ENCODE results near the gene TPI1.
"Not testable (repeated sequence)": the region's sequence is repeated elsewhere in the genome, so short reads cannot be mapped to it uniquely, and the experiment has no call there.

TPI1 gene

DNA sequence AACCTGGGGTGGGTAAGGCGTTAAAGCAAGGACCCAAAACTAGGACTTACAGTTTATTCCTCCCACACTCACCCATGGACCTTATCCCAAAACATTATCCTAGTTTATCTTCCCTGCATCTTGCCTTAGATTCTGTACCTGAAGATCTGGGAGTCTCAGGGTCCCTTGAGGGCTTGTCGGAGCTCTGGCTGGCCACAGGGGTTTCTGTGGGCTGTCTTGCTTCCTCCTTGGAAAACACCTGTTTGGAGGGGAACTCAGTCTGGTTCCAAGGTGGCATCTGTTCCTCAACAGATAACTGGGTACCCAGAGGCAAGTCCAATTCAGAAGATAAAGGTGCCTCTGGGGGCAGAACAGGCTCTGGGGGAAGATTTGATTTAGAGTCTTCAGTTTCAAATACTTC, 17.9 kb upstream of the TPI1 start:
- DNase-seq = no peak

- DNase-seq = no peak
These were observed 17.3 kb upstream of the TPI1 start for GRCh38 chr12:6849976-6850560.

DNA sequence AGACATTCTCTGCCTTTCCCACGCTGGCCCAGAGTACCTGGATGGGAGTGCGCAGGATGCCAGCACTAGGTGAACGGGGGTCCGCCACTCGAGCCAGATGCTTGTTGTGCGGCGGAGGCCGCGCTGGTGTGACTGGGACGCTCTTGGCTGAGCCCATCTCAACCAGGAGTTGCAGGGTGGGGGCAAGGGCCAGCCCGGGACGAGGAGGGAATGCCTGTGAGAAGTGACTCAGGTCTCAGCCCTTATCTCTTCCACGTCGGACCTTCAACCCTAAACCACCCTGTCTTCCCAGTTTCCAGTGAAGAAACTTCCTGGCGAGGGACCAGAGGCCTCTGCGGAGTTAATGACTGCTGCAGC, 16.6 kb upstream of the TPI1 start:
- no peak for DNase-seq

DNA sequence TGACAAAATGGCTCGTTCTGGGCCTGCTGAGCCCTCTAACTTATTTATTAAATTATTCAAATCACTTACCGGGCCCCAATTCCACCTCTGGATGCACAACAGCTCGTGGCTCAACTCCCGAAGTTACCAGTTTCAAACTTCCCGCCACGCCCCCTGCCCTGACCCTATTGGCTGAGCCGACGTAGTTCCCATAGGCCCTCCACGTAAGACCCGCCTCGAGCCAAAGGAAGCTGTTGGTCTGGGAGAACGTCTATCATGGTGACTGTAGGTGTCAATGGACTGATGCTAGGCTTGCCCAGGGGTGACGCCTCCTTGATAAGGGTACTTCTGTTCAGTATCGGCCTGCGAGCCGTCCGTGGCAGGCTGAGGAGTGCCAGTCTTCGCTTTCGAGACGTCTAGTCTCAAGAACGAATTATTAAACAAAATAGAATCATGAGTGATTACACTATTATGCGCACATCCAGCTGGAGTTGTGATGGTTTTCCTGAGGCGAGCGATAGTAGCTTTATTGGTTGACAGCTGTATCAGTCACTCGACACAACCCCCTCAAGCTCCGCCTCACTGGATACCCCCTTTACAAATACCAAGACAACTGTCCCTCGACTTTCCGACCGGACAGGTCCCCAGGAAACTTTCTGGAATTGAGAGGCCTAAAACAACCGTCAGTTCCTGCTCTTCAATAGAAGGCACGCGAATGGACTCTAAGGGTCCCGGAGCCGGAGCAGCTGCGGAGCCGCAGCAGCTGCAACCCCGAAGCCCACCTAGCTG, 16.0 kb upstream of the TPI1 start, which contains the start of gene CDCA3:
Gene CDCA3 (minus strand): TSS at position 134 of the 768 bp plus-strand sequence. CDS start 334 bp downstream, outside the sequence.
- DNase-seq = peak; percentile 86

GRCh38 chr12:6851921-6852650, 15.2 kb upstream of the TPI1 start, which contains the start of gene USP5:
TSS of gene USP5 (plus strand) at chr12:6852150. CDS start at chr12:6852180, 30 bp downstream.
- DNase-seq = peak; percentile 96

DNA sequence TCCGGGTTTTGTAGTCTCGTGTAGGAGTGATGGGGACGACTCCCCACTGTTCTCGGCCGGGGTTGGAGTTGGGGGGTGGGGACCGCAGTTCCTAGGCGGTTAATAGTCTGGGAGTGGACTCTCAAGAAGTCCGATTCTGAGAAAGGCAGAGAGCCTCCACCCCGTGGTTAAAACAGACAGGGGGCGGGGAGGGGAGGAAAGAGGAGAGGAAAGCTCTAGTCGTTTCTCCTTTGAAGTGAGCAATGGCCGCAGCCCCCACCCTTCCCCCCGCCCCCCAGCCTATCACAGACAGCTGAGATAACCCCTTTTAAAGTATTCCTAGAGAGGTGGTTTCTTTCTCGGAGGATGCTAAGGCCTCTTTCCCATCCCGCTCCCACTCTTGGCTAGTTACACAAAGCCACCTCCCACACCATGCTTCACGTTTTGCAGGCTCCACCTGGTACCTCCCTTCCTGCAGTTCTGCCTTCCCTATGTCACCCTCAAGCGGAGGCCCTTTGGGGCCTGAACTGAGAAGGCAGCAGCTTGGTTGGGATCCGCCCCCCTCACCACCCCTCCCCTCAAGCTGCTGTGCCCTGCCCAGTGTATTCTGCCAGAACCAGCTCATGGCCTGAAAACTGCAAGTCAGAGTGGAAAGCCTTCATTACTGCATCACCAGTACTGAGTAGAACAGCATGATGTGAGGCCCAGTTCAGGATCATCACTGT, 14.5 kb upstream of the TPI1 start:
- DNase-seq = peak; percentile 37

DNA sequence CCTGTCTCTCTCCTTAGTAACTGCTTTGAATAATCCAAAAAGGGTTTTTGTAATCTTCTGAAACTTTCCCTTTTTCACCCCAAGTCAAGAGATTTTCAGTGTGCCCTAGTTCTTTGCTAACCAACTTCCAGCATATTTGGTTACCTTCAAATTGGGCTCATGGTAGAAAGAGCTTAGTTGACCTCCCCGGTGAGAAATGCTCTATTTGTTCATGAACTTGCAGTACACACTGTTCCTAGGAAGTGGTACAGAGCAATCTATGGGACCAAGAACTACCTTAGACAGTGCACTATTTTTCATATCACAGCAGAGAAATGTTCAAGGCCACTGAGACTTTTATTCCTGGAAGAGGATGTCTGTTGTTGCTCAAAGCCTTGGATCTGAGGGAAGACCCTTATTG, 13.7 kb upstream of the TPI1 start:
- no peak for DNase-seq

GRCh38 chr12:6854036-6854435, 13.3 kb upstream of the TPI1 start:
- DNase-seq = no peak

DNA sequence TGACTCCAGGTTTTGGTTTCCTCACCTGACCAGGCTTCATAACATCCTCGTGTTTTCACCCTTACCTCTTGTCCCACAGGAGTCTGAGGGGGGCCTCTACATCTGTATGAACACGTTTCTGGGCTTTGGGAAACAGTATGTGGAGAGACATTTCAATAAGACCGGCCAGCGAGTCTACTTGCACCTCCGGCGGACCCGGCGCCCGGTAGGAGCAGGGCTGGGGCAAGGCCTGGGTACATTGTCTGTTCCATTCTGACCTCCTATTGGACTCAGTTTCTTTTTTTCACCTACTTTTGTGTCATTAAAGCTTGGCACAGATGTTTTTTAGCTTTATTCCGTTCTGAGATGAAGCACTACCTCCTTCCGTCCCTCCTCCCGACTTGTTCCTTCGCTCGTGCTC, 12.0 kb upstream of the TPI1 start:
- no peak for DNase-seq

DNA sequence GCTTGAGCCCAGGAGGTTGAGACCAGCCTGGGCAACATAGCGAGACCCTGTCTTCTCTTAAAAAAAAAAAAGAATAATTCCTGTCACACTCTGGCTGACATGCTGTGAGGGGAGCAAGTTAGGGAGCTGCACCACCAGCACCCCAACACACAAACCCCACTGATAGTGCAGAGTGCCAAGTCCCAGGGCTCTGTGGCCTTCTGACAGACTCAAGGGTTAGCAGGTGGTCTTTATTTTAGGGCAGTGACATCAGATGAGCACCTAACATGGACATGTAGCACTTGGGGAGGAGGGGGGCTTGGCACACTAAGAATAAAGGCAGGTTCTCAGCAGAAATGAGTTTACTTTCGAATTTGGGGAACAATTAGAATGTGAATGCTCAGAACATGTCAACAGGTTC, 8.5 kb upstream of the TPI1 start:
- no peak for DNase-seq

- no peak for DNase-seq
These were observed 7.2 kb upstream of the TPI1 start for GRCh38 chr12:6860116-6860515.

GRCh38 chr12:6860942-6861341, 6.4 kb upstream of the TPI1 start:
- no peak for DNase-seq

DNA sequence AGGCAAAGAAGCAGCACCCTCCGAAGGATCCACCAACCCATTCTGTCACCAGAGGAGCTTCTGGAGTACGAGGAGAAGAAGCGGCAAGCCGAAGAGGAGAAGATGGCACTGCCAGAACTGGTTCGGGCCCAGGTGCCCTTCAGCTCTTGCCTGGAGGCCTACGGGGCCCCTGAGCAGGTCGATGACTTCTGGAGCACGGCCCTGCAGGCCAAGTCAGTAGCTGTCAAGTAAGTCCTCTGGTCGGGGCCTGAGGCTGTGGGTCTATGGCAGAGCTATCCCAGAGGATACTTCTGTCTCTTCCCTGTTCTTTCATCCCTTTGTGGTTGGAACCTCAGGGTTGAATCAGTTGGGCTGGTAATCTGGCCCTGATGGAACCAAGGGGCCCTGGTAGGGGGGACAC, 5.9 kb upstream of the TPI1 start:
- DNase-seq = no peak

GRCh38 chr12:6863033-6863432, 4.3 kb upstream of the TPI1 start:
- no peak for DNase-seq

GRCh38 chr12:6863586-6864321, 3.6 kb upstream of the TPI1 start:
- no peak for DNase-seq

DNA sequence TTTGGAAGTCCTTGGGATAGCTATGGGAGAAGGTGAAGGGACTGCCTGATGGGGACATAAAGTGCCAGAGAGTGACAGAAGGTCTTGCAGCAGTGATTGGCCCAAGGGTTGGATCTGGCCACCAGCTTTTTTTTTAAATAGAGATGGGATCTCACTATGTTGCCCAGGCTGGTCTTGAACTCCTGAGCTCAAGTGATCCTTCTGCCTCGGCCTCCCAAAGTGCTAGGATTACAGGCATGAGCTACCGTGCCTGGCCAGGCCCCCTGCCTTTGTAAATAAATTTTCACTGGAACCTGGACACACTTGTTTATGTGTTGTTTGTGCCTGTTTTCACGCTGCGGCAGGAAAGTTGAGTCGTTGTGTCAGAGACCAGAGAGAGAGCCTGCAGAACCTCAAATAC, 2.0 kb upstream of the TPI1 start:
- DNase-seq = not testable (repeated sequence)

GRCh38 chr12:6866163-6866919, 990 bp upstream of the TPI1 start:
- no peak for DNase-seq

DNA sequence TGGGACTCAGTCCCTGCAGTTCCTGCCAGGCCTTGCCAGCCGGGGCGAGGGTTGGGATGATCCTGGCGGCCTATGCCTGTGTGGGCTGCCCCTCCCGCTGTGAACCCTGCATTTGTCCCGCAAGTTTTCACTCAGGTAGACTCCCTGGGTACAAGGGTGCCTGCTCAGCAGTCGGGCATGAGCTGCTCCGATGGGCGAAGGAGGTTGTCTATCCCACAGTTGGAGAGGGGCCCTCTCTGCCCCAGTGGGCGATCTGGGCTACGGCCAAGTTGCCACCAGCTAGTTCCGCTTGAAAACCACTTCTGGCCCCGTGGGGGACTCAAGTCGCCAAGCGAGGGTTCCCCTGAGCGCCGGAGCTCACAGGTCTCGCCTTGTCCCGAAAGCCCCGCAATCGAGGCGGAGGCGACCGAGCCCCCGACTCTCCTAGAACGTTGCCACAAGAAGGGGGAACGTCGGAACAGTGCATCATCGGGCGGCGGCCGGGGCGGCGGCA, 365 bp upstream of the TPI1 start:
- no peak for DNase-seq

- DNase-seq = no peak
These were observed 1.1 kb downstream of the TPI1 start for GRCh38 chr12:6868211-6869048.
